Measurements from ENCODE around the gene DENR.
"Not testable (repeated sequence)": the region's sequence is repeated elsewhere in the genome, so short reads cannot be mapped to it uniquely, and the experiment has no call there.

The DENR gene

GRCh38 chr12:122740351-122740750 lies 12.3 kb upstream of the DENR start:
- no peak for DNase-seq (ENCODE audit: low read depth in 2 of 2)

- DNase-seq (ENCODE audit: low read depth in 2 of 2) = no peak
Measured at GRCh38 chr12:122743895-122744525, 8.6 kb upstream of the DENR start.

DNA sequence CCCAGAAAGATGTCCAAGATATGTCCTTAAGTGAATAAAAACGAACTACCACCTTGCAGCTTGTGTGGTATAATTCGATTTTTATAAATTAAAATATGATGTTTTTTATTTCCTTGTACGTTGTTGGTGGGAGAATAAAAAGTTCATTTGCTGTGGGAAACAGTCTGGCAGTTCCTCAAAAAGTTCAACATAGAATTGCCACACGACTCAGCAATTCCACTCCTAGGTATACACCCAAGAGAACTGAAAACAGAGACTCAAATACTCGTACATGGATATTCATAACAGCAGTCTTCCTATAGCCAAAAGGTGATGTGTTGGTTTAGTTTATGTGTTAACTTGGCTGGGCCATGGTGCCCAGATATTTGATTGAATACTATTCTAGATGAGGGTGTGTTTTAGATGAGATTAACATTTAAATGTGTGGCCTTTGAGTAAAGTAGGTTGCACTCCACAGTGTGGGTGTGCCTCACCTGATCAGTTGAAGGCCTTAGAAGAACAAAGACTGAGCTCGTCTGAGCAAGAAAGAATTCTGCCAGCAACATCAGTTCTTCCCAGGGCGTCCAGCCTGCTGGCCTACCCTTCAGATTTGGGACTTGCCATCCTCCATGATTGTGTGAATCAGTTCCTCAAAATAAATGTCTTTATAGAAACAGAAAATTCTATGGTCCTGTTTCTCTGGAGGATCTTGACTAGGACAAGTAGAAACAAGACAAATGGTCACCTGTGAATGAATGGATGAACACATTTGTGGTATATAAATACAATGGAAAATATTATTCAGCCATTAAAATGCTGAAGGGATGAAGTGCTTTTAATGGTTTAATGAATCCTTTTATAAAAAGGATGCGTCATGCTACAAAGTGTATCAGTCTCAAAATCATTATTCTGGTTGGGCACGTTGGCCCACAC lies 5.1 kb upstream of the DENR start:
- DNase-seq (ENCODE audit: low read depth in 2 of 2) = no peak

DNA sequence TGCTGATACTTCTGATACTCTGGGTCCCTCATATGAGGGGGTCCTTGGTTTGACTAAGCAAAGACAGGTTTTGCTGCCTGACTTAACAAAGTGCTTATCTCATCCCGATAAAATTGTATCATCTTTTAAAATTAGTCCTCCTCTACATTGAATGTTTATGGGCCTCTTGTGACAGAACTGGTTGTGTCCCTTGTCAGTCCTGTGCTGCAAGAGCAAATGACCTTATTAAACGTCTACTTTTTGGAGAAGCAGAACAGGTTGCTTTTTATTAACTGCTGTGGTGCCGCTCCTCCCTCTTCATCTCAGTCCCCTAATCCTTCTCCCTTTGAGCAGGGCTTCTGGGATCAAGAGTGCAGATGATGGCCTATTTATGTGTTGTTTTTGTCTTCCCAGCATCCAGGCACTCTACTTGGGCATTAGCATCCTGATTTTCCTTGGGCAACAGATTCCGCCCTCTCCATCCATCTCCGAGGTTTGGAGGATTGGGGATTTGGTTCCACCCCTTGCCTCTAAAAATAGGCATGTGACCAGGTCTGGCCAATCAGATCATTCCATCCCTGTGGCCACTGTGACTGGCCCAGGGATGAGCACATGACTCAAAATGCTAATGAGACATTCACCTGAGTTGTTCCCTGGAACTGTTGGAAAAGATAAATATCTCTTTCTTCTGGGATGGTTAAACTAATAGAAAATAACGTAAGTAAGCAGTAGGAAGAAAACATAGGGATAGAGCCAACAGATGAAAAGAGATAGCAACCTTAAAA lies 2.9 kb upstream of the DENR start:
- DNase-seq (ENCODE audit: low read depth in 2 of 2) = no peak

GRCh38 chr12:122750781-122751515 lies 1.7 kb upstream of the DENR start:
- DNase-seq (ENCODE audit: low read depth in 2 of 2) = not testable (repeated sequence)

DNA sequence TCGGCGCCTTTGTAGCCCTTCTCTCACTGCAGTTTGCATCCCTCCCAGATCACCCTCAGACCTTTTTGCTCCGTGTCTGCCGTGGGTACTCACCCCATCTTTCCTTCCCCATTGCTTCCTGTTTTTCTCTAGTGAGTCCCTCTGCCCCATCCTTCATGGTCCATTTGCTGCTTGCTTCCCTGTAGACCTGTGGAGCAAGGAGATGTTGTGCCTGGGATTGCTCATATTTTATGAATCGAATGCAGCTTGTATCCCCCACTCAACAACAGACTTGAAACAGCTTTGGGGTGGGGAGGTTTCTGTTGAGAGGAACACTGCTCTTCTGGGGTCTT lies 661 bp downstream of the DENR start:
- DNase-seq (ENCODE audit: low read depth in 2 of 2) = no peak

DNA sequence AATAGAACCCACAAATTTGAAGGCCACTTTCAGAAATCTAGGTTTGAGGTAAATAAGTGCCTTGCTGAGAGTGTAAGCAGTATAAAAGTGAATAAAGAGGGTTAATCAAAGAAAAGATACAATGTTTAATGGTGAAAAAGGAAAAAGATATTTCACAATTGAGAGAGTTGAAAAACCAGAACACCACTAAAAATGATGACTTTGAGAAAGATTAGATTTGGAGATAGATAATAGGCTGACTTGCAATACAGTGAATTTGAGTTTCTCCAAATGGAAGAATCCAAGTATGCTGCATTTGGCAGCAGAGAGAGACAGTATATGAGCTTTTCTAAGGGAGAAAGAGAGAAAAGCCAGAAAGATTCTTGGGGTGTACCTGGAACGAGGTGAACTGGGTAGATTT lies 2.2 kb downstream of the DENR start:
- no peak for DNase-seq (ENCODE audit: low read depth in 2 of 2)

GRCh38 chr12:122757568-122757967 lies 4.9 kb downstream of the DENR start:
- DNase-seq (ENCODE audit: low read depth in 2 of 2) = no peak

GRCh38 chr12:122785503-122785902 lies 32.9 kb downstream of the DENR start:
- DNase-seq (ENCODE audit: low read depth in 2 of 2) = no peak

DNA sequence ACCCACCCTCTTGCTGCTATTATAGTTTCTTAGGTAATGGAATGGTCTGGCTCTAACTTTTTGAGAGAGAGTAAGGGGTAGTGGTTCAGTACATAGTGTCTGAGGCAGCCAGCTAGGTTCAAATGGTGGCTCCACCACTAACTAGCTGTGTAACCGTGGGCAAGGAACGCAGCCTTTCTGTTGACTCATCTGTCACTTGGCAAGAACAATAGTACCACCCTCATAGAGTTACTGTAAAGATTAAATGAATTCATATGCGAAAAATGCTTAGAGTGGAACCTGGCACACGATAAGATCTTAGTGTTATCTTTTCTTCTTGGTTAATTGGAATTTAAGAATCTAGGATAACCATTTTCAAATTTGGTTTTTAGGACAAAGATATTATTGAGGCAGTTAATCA lies 35.8 kb downstream of the DENR start:
- no peak for DNase-seq (ENCODE audit: low read depth in 2 of 2)

GRCh38 chr12:122789637-122790036 lies 37.0 kb downstream of the DENR start:
- DNase-seq (ENCODE audit: low read depth in 2 of 2) = no peak

DNA sequence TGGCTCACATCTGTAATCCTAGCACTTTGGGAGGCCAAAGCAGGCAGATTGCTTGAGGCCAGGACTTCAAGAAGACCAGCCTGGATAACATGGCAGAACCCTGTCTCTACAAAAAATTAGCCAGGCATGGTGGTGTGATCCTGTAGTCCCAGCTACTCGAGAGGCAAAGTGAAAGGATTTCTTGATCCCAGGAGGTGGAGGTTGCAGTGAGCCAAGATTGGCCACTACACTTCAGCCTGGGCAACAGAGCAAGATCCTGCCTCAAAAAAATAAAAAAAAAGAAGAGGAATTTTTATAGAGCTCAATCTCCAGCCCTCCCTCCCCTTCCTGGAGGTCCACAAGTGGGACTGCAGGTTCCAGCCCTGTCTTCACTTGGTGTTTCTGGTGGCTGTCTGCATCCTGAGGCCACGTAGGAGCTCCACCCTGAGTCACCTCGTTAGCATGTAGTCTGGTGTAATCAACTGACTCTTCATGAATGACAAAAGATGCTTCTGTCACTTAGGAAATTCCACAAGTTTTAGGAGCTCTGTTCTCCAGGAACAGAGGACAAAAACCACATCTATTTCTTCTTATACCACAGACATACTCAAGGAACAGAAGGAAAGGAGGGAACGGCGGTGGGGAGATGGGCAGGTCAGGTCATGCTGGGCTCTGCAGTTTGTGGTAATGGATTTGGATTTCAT lies 37.9 kb downstream of the DENR start:
- no peak for DNase-seq (ENCODE audit: low read depth in 2 of 2)

DNA sequence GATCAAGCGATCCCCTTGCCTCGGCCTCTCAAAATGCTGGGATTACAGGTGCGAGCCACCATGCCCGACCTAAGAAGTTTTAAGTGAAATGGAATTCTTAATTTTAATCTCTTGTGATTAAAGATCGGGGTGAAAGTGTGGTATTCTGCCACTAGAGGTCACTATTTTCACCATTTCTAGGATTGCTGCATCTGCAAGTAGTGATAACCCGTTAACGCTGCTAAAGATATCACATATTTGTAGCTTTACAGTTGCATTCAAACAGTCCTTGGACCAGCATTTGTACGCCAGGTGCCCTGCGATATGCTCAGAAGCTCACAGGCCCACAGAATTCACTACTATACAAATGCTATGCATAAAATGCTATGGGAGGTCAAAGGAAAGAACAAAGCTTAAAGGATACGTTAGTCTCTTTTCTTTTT lies 41.1 kb downstream of the DENR start:
- DNase-seq (ENCODE audit: low read depth in 2 of 2) = no peak

DNA sequence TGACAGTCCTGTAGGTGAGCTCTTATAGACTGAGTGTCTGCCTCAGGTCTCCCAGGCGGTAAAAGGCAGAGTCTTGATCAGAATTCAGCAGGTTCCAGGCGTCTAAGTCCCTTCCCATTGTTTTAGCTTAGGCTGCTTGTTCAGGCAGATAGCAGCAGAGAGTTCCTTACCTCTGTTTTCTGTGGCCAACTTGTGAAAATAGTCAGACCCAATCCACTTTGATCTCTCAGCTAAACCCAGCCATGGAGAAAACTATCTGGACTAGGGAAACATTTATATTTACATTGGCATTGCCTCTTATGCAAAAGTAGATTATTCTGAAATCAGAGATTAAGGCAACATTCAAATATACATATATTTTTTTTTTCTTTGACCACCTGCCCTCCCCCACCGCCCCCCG lies 43.2 kb downstream of the DENR start:
- DNase-seq (ENCODE audit: low read depth in 2 of 2) = no peak

GRCh38 chr12:122799641-122800243 lies 47.1 kb downstream of the DENR start:
- no peak for DNase-seq (ENCODE audit: low read depth in 2 of 2)

GRCh38 chr12:122803937-122804336 lies 51.3 kb downstream of the DENR start:
- no peak for DNase-seq (ENCODE audit: low read depth in 2 of 2)

GRCh38 chr12:122804957-122805356 lies 52.3 kb downstream of the DENR start:
- DNase-seq (ENCODE audit: low read depth in 2 of 2) = not testable (repeated sequence)

- DNase-seq (ENCODE audit: low read depth in 2 of 2) = no peak
Measured at GRCh38 chr12:122807651-122808050, 55.0 kb downstream of the DENR start.

GRCh38 chr12:122811777-122812176 lies 59.2 kb downstream of the DENR start:
- no peak for DNase-seq (ENCODE audit: low read depth in 2 of 2)

- DNase-seq (ENCODE audit: low read depth in 2 of 2) = no peak
Measured at GRCh38 chr12:122813310-122813713, 60.7 kb downstream of the DENR start.

GRCh38 chr12:122819209-122819785 lies 66.7 kb downstream of the DENR start:
- DNase-seq (ENCODE audit: low read depth in 2 of 2) = no peak
